Measurements from ENCODE around the gene PTPRE.

DNA sequence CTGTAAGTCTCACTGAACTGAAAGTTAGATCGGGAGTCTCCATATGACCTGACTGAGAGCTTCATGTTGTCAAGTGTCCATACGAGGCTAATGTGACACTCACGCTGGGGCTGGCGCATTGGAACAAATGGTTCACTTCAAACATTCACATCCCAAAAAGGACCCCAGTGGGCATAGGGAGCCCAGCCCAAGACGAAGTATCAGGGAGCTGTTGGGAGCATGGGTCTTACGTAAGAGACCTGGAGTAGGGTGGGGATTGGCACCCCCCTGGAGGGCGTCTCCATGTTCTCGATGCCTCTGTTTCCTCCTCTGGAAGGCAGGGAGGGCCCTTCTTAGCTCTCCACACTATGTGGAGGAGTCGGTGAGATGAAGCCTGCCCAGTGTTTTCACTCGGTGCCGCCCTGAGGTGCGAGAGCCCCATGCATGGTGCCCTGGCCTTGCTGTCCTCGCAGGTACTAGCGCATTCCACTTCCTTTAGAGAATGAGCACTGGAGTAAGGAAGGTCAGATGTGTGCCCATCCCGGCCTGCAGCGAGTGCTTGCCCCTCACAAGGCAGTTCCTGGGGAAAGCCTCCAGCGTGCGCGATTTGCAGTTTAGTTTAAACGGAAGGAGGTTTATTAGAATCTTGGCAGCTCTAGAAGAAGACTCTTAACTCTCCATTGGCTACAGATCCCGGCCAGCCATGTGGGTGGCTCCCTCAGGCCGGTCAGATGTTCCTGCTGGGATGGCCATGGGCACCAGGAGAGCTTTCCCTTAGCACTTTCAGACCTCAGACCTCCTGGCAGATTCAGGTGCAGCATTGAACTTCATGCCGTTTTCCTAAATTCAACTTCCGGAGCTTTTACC is 64.4 kb downstream of the PTPRE start:
- no peak for TF ChIP-seq CTCF (conservative IDR thresholded peaks at IDR 0.05; ENCODE audit: low read length)
- no peak for TF ChIP-seq EZH2phosphoT487 (IDR thresholded peaks at IDR 0.05; ENCODE audit: borderline replicate concordance)

Data from Loucy (cell line).